ENCODE measurements around the gene NTMT2.

Gene NTMT2

GRCh38 chr1:170204121-170204520 is 58.4 kb downstream of the NTMT2 start:
- H3K4me3 ChIP-seq (ENCODE audit: low read depth, low read length), result no peak overlapping the region

- H3K4me3 ChIP-seq (ENCODE audit: low read depth, low read length), result no peak overlapping the region
Measured at GRCh38 chr1:170205301-170205700, 59.5 kb downstream of the NTMT2 start.

- no peak overlapping the region for H3K4me3 ChIP-seq (ENCODE audit: low read depth, low read length)
Measured at GRCh38 chr1:170209125-170209524, 63.4 kb downstream of the NTMT2 start.

DNA sequence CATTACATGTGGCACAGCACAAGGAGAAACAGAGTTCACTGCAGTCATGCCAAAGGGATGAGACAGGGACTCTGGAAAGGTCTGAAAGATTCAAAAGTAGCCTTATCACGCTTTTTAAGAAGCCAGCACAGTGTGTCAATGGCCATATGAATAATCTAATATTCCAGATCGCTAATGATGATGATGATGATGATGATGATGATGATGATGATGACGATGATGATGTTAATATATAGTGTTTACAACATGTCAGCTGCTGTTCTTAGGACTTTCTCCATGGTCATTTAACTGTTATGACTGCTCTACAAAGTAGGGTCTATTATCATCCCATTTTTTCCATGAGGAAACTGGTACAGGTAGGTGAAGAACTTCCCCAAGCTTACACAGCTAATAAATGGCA is 64.4 kb downstream of the NTMT2 start:
- H3K4me3 ChIP-seq (ENCODE audit: low read depth, low read length), result no peak overlapping the region

GRCh38 chr1:170213596-170213995 is 67.8 kb downstream of the NTMT2 start:
- no peak overlapping the region for H3K4me3 ChIP-seq (ENCODE audit: low read depth, low read length)

- no peak overlapping the region for H3K4me3 ChIP-seq (ENCODE audit: low read depth, low read length)
Measured at GRCh38 chr1:170214117-170215032, 68.6 kb downstream of the NTMT2 start.

DNA sequence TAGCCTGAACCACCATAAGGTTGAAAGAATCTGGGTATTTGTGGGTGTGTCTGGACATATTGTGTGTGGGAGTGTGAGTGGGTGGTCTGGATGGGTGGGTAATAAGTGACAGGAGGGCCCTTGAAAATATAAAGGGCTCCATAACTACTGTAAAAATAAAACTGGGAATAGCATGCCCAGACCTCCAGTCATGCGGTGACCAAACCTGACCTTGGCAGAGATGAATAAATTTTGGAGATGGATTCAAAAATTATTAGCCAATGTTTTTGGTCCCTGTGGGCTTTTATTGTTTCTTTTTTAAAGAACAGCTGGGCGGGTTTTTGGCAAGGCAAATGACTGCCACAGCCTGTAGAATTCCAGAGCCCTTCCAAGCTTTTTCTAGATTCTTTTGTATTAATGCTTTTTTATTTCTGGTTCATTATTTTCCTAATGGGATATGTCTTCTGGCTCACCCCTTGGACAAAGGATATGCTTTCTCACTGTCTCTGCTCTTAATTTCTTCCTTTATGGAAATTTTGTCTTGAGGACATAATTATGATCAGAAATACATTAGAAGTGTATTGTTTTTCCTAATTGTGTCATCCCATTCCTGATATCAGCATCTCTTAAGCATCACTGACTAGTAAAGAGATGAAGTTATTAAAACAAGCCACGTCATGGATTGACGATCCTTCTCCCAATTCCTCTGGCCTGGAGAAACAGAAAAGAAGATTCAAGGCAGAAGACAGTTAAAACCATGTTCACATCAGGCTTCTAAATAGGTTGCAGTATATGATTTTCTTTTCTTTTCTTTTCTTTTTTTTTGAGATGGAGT is 69.5 kb downstream of the NTMT2 start:
- H3K4me3 ChIP-seq (ENCODE audit: low read depth, low read length), result no peak overlapping the region

DNA sequence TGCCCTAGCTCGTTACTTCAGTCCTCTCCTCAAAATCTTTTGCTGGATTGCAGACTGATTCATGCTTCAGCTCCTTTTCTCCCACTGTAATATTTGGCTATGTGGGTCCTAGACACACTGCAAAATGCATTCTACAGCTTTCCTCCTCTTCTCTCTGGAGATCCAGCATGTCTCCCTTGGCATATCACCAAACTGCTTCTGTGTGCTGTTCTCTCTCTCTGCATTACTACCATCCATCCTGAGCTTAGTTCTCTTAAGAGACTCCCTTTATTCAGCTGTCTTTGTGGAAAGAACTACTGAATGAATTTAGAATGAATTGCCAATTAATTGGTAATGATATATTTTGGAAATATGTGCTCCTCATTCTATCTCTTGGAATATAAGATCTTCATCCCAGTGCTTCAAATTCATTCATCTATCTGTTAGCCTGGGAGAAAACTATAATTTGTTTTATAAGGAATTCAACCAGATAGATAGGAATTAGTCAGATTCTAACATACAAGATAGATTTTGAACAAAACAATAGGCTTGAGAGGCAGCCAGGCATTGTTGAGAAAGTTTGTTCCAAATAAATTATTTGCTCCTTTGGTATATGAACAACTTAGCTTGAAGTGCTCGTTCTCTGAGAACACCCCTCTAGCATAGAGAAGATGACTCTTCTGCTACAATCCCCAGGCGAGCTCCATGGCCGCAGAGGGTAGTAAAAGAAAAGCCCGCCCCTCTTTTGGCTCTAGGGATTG is 71.9 kb downstream of the NTMT2 start:
- no peak overlapping the region for H3K4me3 ChIP-seq (ENCODE audit: low read depth, low read length)

DNA sequence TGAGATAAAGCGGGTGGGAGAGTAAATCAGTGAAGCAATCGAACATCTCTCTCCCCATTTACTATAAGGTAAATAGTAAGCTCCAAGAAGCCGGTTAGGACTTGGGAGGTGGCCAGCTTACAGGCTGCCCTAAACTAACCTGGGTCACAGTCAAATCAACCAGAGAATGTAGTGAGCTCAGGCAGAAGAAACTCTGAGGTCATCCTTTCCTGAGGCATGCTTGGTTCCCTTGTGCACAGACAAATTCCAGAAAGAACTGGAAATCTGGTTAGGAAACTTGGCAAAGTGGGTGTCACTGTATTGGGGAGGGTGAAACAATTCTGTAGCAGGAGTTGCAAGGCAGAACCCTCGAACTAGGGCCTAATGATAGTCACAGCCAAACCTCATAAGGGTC is 72.5 kb downstream of the NTMT2 start:
- no peak overlapping the region for H3K4me3 ChIP-seq (ENCODE audit: low read depth, low read length)
